T-helper 1 cell (primary cell): ENCODE results near the gene EAF1.
"Not testable (repeated sequence)": the region's sequence is repeated elsewhere in the genome, so short reads cannot be mapped to it uniquely, and the experiment has no call there.

Experiments
- DNase-seq, 5 donors: peaks; one replicate each; pipeline ENCODE4 v3.0.0-alpha.2; 2012 to 2020

EAF1 gene

DNA sequence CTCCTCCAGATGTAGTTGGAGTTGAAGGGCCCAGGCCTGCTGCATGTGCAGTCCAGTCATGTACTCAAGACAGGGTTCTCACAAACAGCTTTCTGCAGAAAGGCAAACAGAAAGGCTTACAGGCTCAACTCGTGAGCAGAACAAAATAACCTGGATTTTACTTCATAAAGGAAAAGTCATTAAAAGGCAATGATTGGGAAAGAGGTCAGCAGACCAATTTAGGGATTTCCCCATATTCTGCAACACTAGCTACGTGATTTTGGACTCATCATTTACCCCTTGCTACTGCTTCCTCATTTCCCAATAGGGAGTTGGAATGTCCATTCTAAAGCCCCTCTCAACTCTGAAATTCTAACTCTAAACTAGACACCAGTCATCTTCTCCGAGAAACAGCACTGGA, 18.2 kb upstream of the EAF1 start:
- DNase-seq = no peak

DNA sequence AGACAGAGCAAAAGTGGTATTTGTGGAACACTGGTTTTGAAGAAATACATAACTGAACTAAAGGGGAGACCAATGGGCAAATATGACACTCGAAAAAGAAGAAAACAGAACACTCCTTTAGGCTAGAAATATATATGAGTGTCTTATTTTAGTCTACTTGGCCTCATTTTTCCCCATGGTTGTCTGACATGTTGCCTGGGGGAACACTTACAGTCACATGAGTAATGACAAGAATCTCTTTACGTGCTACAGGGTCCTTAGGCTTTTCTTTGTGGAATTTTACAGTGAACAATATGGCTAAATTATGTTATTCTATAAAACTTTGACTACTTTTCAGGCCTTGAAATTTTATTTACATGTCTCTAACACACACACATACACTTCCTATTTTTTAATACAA, 17.6 kb upstream of the EAF1 start:
- DNase-seq = no peak

DNA sequence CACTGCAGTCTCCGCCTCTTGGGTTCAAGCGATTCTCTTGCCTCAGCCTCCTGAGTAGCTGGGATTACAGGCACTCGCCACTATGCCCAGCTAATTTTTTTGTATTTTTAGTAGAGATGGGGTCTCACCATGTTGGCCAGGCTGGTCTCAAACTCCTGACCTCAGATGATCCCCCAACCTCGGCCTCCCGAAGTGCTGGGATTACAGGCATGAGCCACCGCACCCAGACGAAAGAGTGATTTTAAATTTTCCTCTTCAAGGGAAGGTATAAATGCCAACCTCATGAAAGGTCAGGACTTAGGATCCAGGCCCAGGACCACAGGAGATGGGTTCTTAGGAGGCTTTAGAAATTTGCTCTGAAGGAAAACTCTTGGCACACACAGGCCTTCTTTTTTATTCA, 16.4 kb upstream of the EAF1 start:
- DNase-seq = not testable (repeated sequence)

DNA sequence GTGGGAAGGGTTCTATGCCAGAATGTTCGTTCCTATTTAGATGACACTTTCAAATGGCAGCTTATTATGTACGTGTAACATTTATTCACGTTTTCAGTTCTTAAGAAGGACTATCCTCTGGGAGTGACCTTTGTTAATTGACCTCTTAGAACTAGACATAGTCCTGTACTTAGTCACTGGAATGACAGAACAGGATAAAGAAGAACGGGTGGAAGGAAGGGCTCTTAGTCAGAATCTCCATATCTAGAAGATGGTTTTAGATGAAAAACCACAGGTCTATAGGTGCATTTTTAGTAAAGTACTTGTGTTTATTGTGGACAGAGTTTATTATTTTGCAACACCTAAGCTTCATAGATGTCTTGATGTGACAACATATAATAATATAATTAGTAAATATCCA, 6.5 kb upstream of the EAF1 start:
- DNase-seq = no peak

DNA sequence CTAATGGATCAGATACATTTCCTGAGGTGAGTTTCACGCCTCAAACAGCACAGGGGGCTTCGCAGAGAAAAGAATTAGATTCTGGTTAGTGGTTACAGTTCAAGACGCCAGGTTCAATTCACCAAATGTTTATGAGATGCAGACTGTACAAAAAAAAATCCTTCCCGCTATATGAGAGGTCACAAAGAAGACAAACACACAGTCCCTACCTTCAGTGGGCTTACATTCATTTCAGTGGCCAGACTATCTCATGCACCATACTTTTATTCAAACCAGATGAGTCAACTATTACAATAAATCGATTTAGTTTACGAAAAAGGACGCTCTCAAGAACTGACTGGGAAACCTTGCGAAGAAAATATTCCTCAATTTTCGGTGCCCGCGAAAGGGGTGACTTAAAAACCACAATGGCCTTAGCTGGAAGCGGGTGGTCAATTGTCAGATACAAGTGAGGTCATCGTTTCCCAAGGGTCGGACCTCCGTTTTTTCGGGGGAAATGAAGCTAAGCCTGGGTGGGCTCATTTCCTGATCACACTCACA, 749 bp upstream of the EAF1 start:
- DNase-seq = no peak

DNA sequence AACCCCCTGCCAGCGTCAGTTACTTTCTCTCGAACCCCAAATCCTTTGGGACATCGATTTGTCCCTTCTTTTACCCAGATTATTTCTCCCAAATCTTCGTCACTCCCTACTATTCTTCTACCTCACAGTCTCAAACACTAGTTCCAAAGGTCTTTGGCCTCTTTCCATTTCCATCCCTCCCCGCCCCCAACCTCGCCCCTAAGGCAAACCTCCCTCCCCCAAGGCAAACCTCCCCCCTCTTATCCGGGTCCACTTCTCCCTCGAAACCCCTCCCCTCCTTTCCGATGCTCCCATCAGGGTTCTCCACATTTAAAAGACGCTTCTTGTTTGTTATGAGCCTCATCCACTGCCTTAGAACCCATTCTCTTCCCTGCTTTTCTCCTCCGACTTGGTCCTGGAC, 583 bp downstream of the EAF1 start:
- no peak for DNase-seq

DNA sequence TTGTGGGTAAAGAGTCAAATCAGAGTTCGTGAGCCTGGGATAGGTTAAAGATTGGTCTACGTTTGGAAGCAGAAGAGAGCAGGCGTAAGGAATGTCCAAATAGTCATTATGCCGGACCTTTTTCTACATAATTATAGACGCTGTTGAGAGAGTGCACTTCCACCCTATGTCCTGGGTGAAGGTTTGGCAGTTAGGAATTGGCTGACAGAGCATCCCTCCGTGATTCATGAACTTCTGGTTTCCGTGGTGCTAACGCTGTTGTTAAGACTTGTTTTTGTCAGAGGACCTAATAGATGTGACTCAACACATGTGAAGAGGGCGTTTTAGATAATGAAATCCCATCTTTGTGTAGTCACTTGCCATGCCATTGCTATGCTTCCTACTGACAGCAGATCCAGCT, 1.1 kb downstream of the EAF1 start:
- peak in 1 of 5 donors; percentile 36 for DNase-seq

DNA sequence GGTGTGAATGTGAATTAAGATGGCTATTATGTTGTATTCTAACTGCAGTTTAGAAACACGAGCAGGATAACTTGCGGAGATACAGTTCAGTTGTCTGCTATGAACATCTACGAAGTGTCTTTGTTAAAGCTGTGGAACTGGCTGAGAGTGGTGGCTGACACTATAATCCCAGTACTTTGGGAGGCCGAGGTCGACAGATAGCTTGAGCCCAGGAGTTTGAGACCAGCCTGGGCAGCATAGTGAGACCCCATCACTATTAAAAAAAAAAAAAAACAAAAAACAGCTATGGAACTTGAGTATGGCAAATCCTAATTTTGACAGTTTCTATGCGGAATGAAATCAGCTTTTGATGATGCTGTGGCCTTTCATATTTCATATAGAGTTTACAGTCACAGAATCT, 1.7 kb downstream of the EAF1 start:
- DNase-seq = no peak

DNA sequence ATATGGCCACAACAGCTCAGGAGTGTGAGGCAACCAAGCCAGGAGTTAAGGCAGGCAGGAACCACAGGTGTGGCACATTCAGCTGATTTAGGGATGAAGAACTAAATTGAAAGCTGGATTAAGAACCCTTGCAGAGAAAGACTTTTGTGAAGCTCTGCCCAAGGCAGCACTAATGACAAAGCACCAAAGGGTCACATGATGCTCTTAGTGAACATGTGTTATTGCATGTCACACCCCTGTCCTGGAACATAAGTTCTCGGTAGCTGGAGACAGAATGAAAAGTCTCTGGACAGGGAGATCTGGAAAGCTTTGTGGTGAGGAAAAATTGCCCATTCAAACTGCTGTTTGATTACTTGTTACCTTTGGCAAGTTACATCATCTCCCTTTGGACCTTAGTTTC, 3.2 kb downstream of the EAF1 start:
- DNase-seq = no peak

DNA sequence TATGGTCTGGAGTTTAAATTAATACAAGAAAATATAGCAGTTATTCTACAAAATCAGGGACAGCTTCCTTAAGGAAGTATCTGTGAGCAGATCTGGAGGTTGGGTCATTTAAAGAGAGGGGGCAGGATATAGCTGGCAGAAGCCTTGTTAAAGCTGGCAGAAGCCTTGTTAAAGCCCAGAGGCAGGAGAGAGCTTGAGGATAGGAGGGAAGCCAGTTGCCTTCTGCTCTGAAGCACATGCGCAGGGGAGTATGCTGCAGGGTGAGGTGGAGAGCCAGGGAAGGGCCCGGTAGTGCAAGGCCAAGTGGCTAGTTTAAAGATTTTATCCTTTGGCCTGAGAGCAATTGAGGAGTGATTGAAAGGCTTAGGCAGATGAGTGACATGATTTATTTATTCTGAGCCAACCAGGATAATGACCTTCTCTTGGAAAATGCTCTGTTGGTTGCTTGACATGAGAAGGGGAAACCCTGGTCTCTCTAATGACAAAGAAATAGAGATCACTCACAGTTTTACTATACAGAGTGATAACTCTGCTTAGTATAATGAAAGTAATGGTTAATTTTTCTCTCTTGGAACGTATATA, 3.9 kb downstream of the EAF1 start:
- no peak for DNase-seq

DNA sequence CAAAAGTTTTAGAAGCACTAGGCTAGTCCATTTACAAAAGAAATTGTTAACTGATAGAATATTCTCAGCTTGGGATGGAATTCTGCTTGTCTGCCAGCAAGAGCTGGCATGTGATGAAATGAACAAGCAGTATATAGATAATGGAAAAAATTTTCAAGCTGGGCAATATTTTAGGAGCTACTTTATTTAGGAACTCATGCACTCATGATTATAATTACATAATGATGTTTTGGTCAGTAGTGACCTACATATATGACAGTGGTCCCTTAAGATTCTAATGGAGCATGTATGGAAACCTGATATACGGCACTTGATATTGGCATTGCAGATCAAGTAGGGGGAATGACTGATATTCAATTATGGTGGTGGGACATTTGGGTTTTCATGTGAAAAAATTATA, 6.1 kb downstream of the EAF1 start:
- DNase-seq = no peak

DNA sequence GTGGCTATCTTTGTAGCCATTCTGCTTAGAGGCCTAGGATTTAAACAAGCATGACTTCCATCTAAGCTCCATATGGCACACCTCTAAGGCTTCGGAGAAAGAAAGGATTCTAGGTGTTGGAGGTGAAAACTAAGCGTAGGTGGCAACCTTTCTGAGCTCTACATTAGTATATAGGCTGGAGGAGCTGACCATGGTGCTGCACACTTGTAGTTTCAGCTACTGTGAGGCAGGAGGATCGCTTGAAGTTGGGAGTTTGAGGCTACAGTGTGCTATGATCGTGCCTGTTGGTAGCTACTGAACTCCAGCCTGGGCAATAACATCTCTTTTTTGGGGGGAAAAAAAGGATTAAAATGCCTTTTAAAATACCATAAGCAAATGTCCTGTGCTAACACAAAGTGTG, 7.4 kb downstream of the EAF1 start:
- DNase-seq = no peak

DNA sequence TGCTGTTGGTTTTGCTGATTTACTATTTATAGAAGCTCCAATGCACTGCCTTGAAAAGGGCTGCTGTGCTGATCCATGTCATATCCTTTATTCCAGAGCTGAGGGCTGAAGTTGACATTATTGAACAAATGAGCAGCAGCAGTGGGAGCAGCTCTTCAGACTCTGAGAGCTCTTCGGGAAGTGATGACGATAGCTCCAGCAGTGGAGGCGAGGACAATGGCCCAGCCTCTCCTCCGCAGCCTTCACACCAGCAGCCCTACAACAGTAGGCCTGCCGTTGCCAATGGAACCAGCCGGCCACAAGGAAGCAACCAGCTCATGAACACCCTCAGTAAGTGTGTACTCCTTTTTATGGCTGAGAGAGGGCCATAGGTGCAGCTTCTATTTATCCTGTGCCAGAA, 8.8 kb downstream of the EAF1 start:
- no peak for DNase-seq

DNA sequence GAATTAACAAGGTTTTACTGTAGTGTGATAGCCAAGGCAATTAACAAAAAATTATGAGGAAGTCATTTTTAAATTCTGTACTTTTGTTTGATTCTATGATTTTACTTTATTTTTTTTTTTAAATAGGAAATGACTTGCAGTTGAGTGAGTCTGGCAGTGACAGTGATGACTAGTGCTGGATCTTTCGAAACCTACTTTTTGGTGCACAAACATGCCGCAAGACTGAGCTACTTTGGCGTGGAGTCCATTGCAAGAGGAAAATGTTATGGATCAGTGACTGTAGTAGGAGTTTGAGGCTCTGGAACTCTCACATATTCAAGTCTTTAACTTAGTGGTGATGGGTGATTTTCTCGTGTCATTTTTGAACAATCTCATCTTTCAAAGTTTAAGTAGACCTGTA, 11.6 kb downstream of the EAF1 start:
- DNase-seq = no peak

DNA sequence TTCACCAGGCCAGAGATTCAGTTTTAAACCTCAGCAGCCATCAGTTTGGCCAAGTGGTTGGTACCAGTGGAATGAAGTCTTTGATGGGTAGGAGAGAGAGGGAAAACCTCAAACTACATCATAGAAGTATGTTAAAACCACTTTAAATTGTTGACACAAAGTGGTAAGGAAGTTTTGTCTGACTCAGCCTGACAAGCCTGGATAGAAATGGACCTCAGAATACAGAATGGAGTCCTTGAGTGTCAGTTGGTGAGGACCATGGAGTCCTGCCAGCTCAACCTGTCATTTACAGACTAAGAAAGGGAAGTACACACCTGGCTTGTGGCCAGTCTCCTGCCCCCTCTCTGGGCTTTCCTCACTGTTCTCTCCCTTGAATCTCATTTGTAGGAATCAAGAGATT, 12.1 kb downstream of the EAF1 start:
- DNase-seq = no peak

DNA sequence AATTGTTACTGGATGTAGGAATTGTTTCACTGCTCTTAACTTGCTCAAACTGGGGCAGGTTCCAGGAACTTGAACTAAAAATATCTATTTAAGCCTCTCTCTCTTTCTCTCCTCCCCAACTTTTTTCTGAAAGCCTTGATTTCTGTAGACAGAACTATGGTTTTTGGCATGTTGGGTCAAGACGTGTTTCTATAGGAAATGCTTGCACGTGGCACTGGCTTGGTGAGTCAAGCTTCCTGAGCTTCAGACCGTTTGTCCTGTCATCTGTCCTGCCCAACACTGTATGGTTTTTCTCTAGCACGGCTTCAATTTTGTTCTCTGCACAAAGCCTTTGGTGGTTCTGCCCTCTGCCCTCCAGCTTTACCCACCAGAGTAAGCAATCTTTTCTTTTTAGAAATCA, 13.5 kb downstream of the EAF1 start:
- no peak for DNase-seq

DNA sequence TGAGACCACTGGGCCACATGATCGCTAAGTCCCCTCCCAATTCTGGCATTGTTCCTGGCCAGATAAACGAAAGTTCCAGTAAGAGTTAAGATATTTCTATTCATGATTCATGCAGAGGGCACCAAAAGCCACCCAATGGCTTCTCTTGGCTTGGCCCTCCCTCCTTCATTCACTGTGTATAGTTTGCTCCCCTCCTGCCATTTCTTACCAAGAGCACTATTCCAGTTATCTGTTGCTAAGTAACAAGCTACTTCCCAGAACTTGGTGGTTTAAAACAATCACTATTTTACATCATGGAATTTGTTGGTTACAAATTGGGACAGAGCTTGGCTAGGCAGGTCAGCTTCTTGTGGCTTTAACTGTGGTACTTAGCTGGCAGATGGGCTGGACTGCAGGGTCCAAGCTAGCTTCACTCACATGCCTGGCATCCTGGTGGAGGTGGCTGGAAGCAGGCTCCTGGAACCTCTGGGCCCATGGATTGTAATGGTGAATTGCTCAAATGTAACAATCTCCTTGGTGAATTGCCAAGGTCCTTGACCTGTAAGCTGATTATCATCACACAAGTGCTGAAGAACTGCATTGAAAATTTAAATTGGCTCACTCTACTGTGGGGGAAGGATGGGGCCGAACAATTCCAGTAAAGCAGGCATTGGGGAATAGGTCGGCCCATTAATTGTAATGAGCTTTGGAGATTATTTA, 16.6 kb downstream of the EAF1 start:
- DNase-seq = no peak

DNA sequence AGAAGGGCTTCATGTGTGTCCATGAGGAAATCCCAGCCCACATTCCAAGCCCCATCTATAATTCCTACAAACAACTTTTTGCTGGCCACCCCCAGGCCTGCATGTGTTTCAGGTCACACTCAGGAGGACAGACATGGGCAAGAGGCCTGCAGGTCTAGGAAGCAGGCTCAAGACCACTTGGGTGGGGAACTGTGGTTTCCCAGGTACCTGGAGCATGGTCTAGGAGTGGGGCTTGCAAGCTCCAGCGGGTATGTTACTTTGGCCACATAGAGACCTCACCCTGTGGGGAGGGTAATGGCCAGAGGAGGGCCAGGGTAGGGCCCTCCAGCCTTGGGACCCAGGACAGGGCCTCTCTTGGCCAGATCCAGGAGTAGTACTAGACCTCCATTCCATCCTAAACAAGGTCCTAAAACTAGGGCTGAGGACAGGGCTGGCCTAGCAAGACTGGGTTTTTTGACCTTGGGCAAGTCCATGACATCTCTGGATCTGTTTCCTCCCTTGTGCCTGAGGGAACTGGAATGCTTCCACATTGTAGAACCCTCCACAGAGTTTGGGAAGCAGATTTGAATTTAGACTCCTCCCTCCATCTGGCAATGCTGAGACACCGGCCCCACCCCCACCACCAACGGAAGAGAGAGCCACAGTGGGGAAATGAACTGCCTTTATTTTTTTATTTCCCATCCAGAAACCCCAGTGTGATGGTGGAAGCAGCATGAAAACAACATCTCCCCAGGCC, 22.3 kb downstream of the EAF1 start:
- no peak for DNase-seq

DNA sequence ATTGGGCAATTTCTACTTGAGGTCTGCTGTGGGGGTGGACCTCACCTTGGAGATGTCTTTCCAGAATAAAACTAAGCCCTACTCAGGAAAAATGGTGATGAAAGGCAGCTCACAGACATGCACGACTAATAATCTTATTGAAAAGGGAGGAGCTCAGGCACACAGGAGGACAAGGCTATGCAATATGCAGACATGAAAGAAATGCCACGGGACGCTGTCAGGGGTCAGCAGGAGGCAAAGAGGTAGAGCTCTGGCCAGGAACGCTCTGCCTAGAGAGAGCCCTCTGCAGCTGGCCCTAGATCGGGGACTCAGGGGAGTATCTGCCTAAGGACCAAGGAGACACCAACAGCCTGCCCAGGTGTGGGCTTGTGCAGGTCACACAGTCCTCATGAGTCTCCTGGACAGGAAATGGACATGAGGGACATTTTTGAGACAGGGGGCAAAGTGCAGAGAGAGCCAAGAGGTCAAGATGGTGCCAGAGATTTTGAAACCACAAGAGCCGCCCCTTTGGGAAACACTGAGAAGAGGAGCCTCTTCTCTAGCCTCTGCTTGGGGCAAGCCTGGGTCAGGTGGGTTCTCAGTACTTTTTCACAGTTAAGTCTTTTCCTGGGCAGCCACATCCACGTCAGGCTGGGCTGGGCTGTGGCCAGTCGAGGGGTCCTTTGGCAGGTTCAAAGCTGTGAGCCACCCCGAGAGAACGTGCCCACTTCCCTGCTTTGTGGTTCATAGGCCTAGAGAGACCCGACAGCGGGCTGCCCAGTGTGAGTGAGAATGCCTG, 23.2 kb downstream of the EAF1 start:
- DNase-seq = no peak

DNA sequence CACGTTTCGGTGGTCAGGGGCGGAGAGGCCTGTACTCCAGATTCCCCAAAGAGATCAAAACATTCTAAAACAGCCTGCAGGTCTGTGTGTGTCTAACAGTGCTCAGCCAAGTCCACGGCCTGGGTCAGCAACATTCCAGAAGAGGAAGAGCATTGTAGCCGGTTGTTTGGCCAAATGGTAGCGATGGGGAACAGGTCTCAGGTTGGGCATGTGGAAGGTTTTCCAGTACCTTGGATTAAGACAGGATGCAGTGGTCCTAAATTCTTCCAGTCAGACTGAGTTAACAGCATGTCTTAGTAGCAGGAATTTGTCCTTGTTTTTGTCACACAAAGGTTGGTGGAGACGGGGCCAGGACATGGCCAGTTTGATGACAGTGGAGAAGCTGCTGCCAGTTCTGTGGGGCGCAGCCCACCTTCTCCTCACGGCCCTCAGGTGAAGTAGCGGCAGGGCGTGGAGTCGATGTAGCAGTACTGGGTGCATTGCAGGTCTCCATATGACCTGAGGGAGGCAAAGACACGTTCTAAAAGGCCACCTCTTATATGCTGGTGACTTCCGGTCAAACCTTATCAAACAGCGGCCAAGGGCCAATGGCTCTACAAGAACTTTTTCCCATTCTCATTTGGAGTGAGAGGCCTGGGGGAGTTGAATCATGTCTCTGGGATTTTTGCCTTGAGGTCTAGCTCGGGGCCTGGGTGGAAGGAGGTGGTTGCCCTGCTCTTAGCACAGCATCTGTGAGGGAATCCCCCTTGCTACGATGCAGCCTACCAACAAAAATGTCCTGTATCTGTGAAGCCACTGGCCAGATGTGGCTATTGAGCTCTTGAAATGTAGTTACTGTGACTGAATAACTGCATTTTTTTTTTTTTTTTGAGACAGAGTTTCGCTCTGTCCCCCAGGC, 24.1 kb downstream of the EAF1 start:
- DNase-seq = no peak

DNA sequence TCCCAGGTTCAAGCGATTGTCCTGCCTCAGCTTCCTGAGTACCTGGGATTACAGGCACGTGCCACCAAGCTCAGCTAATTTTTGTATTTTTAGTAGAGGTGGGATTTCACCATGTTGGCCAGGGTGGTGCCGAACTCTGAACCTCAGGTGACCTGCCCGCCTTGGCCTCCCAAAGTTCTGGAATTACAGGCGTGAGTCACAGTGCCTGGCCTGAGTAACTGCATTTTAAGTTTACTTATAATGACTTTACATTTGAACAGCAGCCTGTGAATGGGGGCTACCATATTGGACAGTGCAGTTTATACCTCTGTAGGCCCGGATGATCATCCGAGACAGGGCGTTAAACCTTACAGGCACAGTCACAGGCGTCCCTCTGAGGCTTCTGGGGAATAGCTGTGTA, 24.8 kb downstream of the EAF1 start:
- DNase-seq = no peak

DNA sequence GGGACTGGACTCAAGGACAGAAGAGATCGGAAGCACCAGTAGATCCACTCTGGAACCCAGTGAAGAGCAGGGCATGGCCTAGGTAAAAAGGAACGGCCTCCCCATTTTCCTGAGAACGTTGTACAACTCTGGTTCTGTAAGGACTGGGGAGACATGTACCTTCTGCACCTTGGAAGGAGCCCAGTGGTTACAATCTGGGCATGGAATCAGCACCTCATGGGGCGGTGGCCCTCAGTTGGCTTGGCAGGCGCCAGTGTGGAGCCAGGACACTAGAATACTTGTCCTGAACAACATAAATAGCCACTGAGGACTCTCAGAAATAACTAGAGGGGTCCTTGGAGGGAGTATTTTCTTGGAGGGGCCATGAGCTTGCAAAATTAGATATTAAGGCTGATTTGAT, 25.6 kb downstream of the EAF1 start:
- DNase-seq = no peak
